Stimulated activated effector memory CD8-positive, alpha-beta T cell treated with anti-CD3 and anti-CD28 coated beads, Interleukin-12 subunit alpha, Interleukin-12 subunit beta, amount 100 ng/mL, for 72 hours (primary cell): ENCODE results near the gene MYH10.

Experiments used
- ATAC-seq: fragments of 150-1000 bp; cut with Tn5 transposase; 2 replicates; pipeline ENCODE4 v1.10.0; 2021
- DNase-seq, 2 donors: peaks; one replicate each; pipeline ENCODE4 v3.0.0; 2021 to 2022; ENCODE audit warnings: low spot score in 2 of 2
- H3K27ac Mint-ChIP-seq: one replicate; pipeline ENCODE4 v1.8.0; 2022; ENCODE audit warnings: mild to moderate bottlenecking, mixed read lengths
- H3K36me3 Mint-ChIP-seq: one replicate; pipeline ENCODE4 v1.8.0; 2022; ENCODE audit warnings: mild to moderate bottlenecking, mixed read lengths
- H3K4me1 Mint-ChIP-seq: one replicate; pipeline ENCODE4 v1.8.0; 2022; ENCODE audit warnings: mixed read lengths
- H3K4me3 Mint-ChIP-seq: one replicate; pipeline ENCODE4 v1.8.0; 2022; ENCODE audit warnings: mild to moderate bottlenecking, mixed read lengths
- H3K9me3 Mint-ChIP-seq: one replicate; pipeline ENCODE4 v1.8.0; 2022; ENCODE audit warnings: mixed read lengths

MYH10 gene

DNA sequence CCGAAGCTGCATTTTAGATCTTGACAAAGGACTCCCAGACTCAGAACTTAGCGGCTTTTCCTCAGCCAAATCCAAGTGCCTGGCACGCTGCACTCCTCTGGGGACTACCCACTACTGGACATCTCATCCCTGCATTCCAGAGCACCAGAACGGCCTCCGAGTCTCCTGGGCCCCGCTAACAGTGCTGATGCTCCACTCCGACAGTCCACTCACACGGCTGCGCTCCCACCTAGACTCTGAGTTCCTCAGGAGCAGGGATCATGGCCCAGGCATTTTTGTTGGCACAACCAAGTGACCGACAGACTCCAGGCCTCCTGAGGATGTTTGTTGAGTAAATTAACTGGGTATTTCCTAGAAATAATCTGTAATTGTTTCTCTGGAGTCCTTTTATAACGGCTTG lies 115.7 kb downstream of the MYH10 start:
- no peaks in the 10 kb centered on the region for H3K36me3 Mint-ChIP-seq
- H3K27ac Mint-ChIP-seq, result peak overlapping the region; percentile 59
- no peaks in the 10 kb centered on the region for H3K9me3 Mint-ChIP-seq
- ATAC-seq (no peak), DNase-seq (no peak)
- H3K4me3 Mint-ChIP-seq, result no peak overlapping the region
- H3K4me1 Mint-ChIP-seq, result no peaks in the 10 kb centered on the region

DNA sequence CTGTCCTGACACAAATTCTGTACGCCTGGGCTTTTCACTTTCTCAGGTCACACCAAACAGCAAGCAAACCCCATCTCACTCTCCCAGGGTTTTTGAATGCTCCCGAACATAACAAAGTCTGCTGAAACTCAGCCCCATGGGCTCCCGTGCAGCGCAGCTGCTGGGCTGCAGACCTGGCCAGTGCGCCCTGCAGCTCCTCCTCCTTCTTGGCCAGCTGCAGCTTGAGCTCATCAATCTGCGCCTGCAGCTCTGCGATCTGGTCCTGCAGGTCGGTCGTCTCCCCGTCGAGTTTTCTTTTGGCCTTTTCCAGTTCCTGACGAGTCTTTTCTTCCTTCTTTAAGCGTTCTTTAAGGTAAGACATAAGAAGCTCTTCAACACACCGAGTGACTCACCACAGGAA lies 124.4 kb downstream of the MYH10 start:
- Mint-ChIP-seq H3K9me3 (no peaks in the 10 kb centered on the region), H3K4me3 (no peak overlapping the region), H3K27ac (no peak overlapping the region), H3K36me3 (no peaks in the 10 kb centered on the region), H3K4me1 (no peaks in the 10 kb centered on the region)
- ATAC-seq (no peak), DNase-seq (no peak)

DNA sequence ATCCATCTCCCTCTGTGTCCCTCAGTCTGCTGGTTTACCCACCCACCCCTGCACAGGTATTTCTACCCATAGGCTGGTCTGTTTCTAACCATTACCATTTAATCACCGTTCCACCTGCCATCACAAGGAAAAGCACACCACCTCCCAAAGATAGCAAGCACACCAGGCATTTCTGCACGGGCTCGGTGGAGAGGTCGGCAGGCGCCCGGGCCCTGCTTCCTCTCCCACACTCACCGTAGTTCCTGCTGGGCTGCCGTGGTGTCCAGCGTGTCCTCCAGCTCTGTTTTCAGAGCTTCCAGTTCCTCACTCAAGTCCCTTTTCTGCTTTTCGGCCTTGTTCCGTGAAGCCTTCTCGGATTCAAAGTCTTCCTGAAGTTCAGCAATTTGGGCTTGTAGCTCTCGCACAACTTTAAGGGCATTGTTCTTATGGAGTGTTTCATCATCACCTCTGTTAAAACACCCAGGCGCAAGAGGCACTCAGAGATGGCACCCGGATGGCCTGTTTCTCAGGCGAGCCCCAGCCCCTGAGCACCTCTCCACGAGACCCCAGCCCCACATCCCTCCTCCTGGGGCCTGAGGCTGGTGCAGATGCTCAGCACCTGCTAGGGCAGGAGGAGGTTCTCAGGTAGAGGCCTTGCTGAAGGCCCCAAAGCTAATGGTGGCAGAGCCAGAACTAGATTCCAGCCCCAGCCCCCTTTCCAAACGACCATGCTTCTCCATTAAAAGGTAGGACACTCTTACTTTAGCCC lies 125.9 kb downstream of the MYH10 start:
- H3K27ac Mint-ChIP-seq, result no peak overlapping the region
- ATAC-seq, result no peak

DNA sequence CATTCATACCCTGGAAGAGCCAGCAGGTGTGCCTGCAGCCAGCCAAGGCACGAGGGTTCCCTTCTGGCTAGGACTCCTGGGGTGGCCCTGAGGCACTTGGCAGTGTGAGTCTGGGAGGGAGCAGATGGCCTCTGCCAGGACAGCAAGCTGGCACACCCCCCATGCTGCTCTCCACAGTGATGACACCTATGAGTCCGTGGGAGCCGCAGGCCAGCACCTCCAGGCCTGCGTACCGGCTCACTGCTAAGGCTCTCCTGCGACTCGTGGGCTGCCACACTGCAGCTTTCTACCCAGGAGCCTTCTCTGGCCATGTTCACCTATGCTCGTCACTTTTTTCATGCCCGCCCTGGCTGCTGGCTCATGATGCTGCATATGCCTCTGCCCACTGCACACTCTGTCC lies 126.7 kb downstream of the MYH10 start:
- DNase-seq (no peak), ATAC-seq (no peak)
- Mint-ChIP-seq H3K4me3 (no peak overlapping the region), H3K36me3 (no peaks in the 10 kb centered on the region), H3K4me1 (no peaks in the 10 kb centered on the region), H3K27ac (no peak overlapping the region), H3K9me3 (no peaks in the 10 kb centered on the region)

More for the DNA sequence above, 125.9 kb downstream of the MYH10 start:
- DNase-seq, result no peak
- Mint-ChIP-seq H3K4me3 (no peak overlapping the region), H3K9me3 (no peaks in the 10 kb centered on the region), H3K36me3 (no peaks in the 10 kb centered on the region), H3K4me1 (no peaks in the 10 kb centered on the region)

DNA sequence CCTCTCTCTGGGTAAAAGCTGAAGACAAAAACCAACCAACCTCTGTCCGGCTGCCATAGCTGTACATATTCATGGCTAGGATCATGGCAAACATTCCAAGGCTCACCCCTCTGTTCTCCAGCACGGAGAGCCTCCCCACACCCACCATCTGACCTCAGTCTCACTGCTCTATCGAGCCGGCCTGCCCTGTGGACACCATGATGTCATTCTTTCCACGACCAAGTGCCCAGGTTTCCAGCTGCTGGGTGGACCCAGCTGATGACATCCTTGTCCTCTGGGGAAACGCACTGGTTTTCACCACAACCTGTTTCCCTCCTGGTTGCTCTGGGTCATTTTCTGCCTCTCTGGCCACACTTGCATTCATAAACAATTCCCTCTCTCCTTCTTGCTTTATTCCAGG lies 127.2 kb downstream of the MYH10 start:
- Mint-ChIP-seq H3K27ac (no peak overlapping the region), H3K4me1 (no peaks in the 10 kb centered on the region)

DNA sequence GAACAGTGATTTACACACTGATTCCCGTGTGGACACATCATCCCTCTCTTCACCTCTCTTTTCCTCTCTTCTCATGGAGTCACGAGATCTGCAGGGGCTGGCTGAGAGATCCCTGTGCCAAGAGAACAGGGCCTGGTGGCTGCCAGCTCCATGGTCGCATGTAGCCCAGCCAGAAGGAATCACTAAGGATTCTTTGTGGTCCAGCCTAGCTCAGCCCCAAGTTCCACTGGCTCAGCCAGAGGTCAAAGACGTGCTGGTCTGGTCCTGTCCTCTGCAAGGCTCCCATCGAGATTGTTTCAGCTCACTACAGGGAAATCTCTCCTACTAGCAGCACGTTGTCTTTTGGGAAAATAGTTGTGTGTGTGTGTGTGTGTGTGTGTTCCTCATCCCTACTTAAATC lies 128.4 kb downstream of the MYH10 start:
- H3K9me3 Mint-ChIP-seq, result no peaks in the 10 kb centered on the region
- no peaks in the 10 kb centered on the region for H3K4me1 Mint-ChIP-seq
- H3K4me3 Mint-ChIP-seq, result no peak overlapping the region
- no peak for ATAC-seq
- no peak overlapping the region for H3K27ac Mint-ChIP-seq
- H3K36me3 Mint-ChIP-seq, result no peaks in the 10 kb centered on the region
- no peak for DNase-seq

More for the DNA sequence above, 127.2 kb downstream of the MYH10 start:
- ATAC-seq, result no peak
- H3K36me3 Mint-ChIP-seq, result no peaks in the 10 kb centered on the region
- no peaks in the 10 kb centered on the region for H3K9me3 Mint-ChIP-seq
- no peak for DNase-seq
- no peak overlapping the region for H3K4me3 Mint-ChIP-seq

DNA sequence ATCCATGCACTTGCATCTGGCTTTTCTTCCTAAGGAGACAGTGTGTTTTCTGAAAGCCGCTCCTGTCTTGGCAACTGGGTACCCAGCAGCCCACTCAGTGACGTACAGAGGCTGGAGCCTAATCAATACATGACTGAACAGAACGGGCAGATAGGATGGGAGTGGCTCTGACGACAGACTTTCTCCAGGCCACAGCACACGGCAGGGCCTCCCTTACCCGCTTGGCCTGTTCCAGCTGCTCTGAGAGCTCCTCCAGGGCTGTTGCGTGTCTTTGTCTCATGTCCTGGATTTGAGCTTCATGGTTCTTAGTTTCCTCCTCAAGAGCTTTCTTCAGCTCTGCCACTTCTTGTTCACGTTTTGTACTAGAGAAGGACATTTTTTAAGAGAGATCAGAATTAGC lies 129.9 kb downstream of the MYH10 start:
- Mint-ChIP-seq H3K4me3 (no peak overlapping the region), H3K27ac (no peak overlapping the region), H3K36me3 (no peaks in the 10 kb centered on the region), H3K4me1 (no peaks in the 10 kb centered on the region), H3K9me3 (no peaks in the 10 kb centered on the region)
- no peak for DNase-seq
- no peak for ATAC-seq

DNA sequence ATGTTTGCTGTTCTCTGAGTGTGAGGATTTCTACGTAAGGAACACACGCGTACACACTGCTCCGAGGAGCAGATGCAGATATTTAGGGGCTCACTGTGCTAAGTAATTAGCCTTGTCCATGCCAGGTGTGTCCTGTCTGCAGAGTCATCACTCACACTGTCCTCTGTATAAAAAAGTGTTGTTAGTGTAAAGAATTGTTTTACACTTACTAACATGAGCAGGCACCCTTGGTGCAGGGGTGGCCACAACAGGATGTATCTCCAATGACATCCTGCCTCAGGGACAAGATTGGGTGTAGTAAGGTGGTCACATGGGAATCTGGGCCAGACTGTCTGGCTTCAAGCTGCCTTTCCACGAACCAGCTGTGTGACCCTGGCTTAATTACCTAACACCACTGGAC lies 130.9 kb downstream of the MYH10 start:
- Mint-ChIP-seq H3K4me1 (no peaks in the 10 kb centered on the region), H3K4me3 (no peak overlapping the region), H3K9me3 (no peaks in the 10 kb centered on the region), H3K27ac (no peak overlapping the region), H3K36me3 (no peaks in the 10 kb centered on the region)
- ATAC-seq (no peak), DNase-seq (no peak)

DNA sequence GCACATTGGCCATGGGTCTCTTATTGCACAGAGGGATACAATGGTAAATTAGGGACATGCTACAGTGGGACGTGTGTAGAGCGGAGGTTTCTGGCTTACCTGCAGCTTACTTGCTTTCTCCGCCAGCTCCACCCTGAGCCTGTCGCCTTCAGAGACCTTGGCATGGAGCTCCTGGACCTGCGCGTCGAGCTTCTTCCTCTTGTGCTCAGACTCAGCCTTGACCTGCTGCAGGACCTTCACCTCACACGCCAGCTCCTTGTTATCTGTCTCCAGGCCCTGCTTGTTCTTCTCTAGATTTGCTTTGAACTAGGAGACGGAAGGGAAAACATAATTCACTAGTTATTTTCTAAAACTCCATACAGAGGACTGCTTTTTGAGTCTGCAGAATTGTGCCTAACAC lies 131.4 kb downstream of the MYH10 start:
- no peak overlapping the region for H3K4me3 Mint-ChIP-seq
- no peak for ATAC-seq
- DNase-seq, result no peak
- no peaks in the 10 kb centered on the region for H3K4me1 Mint-ChIP-seq
- no peak overlapping the region for H3K27ac Mint-ChIP-seq
- no peaks in the 10 kb centered on the region for H3K36me3 Mint-ChIP-seq
- H3K9me3 Mint-ChIP-seq, result peaks cover 1% of the 10 kb centered on the region

DNA sequence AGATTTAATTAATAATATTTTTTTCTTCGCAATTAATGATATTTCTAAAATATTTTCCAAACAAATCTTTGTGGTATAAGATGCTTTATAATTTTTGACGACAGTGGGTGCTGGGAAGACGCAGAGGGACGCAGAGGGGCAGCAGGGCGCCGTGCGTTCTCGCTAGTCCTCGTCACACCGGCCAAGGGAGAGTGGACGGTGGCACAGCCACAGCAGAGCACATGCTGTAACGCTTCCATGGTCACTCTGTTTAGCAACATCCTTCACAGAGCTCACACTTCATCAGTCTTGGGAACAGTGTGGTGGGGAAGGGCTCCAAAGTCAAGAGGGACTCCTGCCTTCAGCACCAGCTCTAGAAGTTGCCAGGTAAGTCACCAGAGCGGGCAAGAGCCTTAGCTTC lies 134.4 kb downstream of the MYH10 start:
- Mint-ChIP-seq H3K4me3 (no peak overlapping the region), H3K36me3 (no peaks in the 10 kb centered on the region), H3K4me1 (no peaks in the 10 kb centered on the region), H3K9me3 (peaks cover 3% of the 10 kb centered on the region), H3K27ac (no peak overlapping the region)
- DNase-seq (no peak), ATAC-seq (no peak)

DNA sequence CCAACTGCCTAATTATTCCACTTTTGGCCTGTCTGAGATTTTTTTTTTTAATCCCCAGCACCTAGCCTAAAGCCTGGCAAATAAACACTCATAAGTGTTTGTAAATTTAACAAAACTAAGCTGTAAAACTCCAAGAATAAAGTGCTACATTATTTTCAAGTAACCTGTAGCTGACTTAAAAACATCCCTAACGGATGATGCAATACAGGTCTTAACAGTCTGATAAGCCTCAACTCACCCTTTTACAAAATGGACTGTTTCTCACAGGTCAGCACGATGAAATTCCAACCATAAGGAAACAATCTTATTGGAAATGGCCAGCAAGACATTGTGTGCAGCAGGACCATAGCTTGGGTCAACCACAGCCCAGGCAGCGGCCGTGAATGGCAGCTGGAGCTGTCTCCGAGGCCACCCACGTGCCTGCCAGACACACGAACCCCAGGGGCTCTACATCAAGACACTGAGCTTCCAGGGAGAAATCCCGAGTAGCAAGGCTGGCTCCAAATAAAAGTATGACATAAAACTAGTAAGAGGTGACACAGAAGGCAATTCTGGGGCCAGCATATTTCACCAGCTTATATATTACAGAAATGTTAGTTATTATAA lies 135.9 kb downstream of the MYH10 start:
- ATAC-seq, result no peak
- peaks cover 3% of the 10 kb centered on the region for H3K9me3 Mint-ChIP-seq
- no peaks in the 10 kb centered on the region for H3K4me1 Mint-ChIP-seq
- no peak for DNase-seq
- no peaks in the 10 kb centered on the region for H3K36me3 Mint-ChIP-seq
- peak overlapping the region; percentile 12 for H3K27ac Mint-ChIP-seq
- H3K4me3 Mint-ChIP-seq, result no peak overlapping the region

DNA sequence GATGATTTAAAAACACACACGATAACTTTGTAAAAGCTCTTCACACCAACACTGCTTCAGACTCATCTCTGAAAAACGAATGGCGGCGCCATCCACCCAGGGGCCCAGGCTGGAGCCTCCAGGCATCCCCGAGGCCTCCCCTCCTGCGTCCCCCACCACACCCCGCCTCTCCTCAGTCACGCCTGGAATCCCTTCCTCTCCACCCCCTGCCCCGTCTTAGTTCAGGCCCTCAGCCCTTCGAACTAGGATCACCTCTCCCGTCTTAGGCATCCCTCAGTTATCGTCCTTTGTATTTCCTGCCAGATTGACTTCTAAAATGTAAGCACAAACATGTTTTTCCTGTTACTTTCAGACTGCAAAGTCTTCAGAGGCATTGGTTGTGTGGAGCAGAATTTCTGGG lies 136.5 kb downstream of the MYH10 start:
- Mint-ChIP-seq H3K27ac (peak overlapping the region; percentile 12), H3K4me3 (no peak overlapping the region), H3K9me3 (peaks cover 3% of the 10 kb centered on the region), H3K4me1 (no peaks in the 10 kb centered on the region), H3K36me3 (no peaks in the 10 kb centered on the region)
- ATAC-seq (no peak), DNase-seq (no peak)

DNA sequence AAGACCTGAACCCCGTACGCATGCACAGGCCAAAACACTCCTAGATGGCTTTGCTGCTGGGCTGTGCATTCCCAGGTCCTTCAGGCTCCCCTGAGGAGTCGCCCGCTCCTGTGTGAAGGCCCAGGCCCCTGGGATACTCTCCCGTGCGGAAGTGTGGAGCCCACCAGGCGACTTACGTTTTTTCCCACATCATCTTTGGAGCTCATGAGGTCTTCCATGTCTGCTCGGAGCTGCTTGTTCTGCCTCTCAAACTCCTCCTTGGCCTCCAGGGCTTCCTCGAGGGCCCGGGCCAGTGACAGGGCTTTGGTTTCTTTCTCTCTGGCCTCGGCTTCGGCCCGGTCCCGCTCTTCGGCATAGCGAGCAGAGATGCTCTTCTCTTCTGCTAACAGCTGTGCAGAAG lies 138.4 kb downstream of the MYH10 start:
- H3K4me1 Mint-ChIP-seq, result no peaks in the 10 kb centered on the region
- ATAC-seq (no peak), DNase-seq (no peak)
- no peak overlapping the region for H3K4me3 Mint-ChIP-seq
- H3K36me3 Mint-ChIP-seq, result peaks cover 5% of the 10 kb centered on the region
- peaks cover 3% of the 10 kb centered on the region for H3K9me3 Mint-ChIP-seq
- H3K27ac Mint-ChIP-seq, result no peak overlapping the region

DNA sequence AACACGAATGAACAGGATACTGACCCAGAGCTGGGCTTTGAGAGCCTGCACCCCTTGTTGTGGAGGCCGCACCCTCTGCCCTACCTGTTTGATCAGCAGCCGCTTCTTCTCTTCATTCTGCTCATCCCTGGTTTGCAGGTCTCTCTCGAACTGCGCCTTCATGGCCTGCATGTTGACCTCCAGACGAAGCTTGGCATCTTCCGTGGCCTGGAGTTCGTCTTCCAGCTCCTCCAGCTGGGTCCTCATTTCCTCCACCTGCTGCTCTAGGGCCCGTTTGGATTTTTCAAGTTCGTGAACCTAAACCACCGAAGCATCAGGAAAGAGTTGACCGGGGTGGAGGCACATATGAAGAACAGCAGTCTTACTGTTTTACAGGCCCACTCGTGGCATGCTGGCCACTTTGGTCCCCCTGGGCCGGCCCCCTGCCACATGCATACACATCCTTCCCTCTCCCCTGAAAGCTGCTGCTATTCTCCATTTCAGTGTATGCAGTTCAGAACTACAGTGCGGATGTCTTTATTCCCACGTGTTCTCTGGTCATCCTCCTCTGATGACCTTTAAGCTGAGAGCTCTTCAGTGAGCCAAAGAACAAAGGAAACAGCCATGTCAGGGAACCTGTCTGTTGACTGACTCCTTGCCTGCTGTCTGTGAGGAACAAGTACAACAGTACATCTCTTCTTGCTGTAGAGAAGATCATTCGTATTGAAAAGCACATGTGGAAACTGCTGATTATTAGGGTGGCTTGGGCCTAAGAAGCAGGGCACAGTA lies 140.1 kb downstream of the MYH10 start:
- ATAC-seq (no peak), DNase-seq (no peak)
- Mint-ChIP-seq H3K4me1 (no peaks in the 10 kb centered on the region), H3K4me3 (no peak overlapping the region), H3K9me3 (peaks cover 3% of the 10 kb centered on the region), H3K36me3 (peaks cover 5% of the 10 kb centered on the region), H3K27ac (no peak overlapping the region)

DNA sequence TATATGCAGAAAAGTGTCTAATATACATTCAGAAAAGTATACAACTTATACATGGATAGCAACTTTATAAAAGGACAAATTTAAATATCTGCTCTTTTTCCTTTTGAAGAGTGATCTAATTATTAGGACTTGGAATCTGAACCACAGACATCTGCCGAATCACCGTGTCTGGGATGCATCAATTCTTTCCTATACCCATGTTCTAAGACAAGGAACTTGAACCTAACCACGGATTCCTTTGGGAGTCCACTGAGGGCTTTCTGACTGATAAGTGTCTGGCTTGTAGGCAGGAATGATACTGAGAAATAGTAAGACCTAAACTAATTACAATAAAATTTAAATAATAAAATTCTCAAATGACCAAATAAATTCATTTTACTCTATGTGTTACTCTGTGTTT lies 140.7 kb downstream of the MYH10 start:
- peaks cover 5% of the 10 kb centered on the region for H3K36me3 Mint-ChIP-seq
- no peak overlapping the region for H3K4me3 Mint-ChIP-seq
- no peaks in the 10 kb centered on the region for H3K4me1 Mint-ChIP-seq
- H3K27ac Mint-ChIP-seq, result no peak overlapping the region
- H3K9me3 Mint-ChIP-seq, result peaks cover 3% of the 10 kb centered on the region
- DNase-seq, result no peak
- ATAC-seq, result no peak

DNA sequence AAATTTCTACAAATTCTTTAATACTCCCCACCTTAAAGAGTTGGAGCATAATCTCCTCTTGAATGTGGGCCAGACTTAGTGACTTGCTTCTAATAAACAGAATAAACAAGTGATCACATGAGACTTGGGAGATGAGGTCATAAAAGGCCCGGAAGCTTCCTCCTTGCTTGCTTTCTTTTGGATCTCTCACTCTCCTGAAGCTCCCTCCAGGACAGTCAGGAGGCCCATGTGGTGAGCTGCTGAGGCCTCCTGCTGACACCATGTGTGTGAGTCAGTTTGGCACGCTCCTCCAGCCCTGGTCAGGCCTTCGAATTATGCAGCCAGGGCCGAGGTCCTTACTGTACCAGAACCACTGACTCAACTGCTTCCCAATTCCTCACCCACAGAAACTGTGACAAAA lies 141.6 kb downstream of the MYH10 start:
- DNase-seq (no peak), ATAC-seq (no peak)
- Mint-ChIP-seq H3K4me1 (no peaks in the 10 kb centered on the region), H3K9me3 (no peaks in the 10 kb centered on the region), H3K27ac (no peak overlapping the region), H3K36me3 (peaks cover 5% of the 10 kb centered on the region), H3K4me3 (no peak overlapping the region)
